Measurements from ENCODE around the gene MLXIPL.
"Not testable (repeated sequence)": the region's sequence is repeated elsewhere in the genome, so short reads cannot be mapped to it uniquely, and the experiment has no call there.

MLXIPL gene

GRCh38 chr7:73644688-73645286 is 20.5 kb upstream of the MLXIPL start:
- DNase-seq (ENCODE audit: low spot score) = no peak

GRCh38 chr7:73642834-73643233 is 18.5 kb upstream of the MLXIPL start:
- DNase-seq (ENCODE audit: low spot score) = no peak

GRCh38 chr7:73638911-73639310 is 14.6 kb upstream of the MLXIPL start:
- no peak for DNase-seq (ENCODE audit: low spot score)

- DNase-seq (ENCODE audit: low spot score) = no peak
Measured at GRCh38 chr7:73635428-73636200, 11.3 kb upstream of the MLXIPL start.

- no peak for DNase-seq (ENCODE audit: low spot score)
Measured at GRCh38 chr7:73633844-73634243, 9.5 kb upstream of the MLXIPL start.

GRCh38 chr7:73633323-73633722 is 9.0 kb upstream of the MLXIPL start:
- DNase-seq (ENCODE audit: low spot score) = no peak

DNA sequence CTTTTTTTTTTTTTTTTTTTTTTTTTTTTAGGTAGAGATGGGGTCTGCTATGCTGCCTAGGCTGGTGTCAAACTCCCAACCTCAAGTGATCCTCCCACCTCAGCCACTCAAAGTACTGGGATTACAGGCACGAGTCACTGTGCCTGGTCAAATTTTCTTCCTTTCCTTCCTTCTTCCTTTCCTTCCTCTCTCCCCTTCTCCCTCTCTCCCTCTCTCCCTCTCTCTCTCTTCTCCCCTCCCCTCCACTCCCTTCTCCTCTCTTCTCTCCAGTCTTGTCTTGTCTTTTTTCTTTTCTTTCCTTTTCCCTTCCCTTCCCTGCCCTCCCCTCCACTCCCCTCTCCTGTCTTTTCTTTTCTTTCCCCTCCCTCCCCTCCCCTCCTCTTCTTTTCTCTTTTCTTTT is 7.2 kb upstream of the MLXIPL start:
- DNase-seq (ENCODE audit: low spot score) = no peak

GRCh38 chr7:73628504-73628903 is 4.2 kb upstream of the MLXIPL start:
- no peak for DNase-seq (ENCODE audit: low spot score)

GRCh38 chr7:73626814-73627213 is 2.5 kb upstream of the MLXIPL start:
- DNase-seq (ENCODE audit: low spot score) = no peak

- no peak for DNase-seq (ENCODE audit: low spot score)
Measured at GRCh38 chr7:73625276-73625675, 954 bp upstream of the MLXIPL start.

GRCh38 chr7:73624669-73625001 is 313 bp upstream of the MLXIPL start:
- no peak for DNase-seq (ENCODE audit: low spot score)

DNA sequence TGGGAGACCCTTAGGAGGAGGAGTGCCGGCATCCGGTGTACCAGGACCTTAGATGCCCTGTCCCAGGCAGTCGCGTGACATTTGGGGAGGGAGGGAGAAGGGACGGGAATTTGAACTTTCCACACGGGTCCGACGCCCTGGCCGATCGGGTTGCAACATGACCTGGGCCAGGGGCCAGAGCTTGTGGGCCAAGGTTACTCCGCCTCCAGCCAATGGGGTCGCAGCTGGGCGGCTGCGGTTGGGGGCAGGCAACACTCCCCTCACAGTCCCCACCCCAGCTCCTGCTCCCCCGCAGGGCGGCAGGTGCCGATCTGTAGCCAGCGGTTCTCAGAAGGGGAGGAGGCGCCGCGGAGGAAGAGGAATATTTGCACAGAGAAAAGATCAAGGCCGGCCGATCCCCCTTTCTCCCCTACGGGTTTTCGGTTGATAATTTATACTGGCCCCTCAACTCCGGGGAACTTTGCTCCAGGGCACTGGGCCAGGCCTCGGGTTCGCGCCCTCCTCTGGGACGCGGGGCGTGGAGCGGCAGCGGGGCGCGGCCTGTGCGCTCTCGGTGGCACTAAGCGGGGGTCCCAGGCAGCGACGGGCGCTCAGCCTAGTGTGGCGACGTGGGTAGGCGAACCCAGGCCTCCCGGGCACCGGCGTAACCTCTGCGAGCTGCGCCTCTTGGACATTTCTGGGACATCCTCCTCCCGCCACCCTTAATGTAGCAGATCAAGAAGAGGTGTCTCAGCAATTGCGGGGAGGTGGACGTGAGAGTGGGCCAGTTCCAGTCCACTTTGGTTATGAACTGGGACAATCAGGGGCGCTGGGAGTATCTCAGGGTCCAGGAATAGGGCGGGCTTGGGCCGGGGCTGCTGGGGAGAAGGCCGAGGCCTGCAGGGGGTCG is 1.2 kb downstream of the MLXIPL start:
- no peak for DNase-seq (ENCODE audit: low spot score)

- DNase-seq (ENCODE audit: low spot score) = no peak
Measured at GRCh38 chr7:73622527-73622908, 1.8 kb downstream of the MLXIPL start.

DNA sequence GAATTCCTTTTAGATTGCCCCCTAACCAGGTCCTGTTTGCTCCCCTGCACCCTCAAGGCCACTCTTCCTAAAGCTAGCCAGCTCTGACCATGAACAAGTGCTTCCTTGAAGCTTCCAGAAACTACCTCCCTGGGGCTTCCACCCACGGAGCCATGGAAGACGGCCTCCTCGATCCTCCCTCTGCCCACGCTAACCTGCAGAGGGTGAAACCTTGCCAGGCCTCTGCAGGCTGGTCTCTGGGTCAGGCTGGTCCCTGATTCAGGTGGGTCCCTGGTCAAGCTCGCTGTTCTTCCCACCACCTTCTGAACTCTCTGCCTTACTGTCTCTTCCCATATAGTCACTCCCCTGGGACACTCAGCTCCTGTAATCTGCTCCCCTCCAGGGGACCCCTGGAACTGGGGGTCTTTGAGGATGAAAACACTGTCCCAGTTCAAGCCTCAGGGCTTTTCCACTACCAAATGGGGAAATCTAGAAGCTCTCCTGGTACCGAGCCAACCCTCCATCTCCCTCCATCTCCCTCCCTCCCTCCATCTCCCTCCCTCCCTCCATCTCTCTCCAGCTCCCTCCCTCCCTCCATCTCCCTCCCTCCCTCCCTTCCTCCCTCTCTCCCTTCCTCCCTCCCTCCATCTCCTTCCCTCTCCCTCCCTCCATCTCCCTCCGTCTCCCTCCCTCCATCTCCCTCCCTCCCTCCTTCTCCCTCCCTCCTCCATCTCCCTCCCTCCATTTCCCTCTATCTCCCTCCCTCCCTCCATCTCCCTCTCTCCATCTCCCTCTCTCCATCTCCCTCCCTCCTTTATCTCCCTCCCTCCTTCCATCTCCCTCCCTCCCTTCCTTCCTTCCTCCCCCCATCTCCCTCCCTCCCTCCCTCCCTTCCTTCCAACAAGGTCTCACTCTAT is 2.9 kb downstream of the MLXIPL start:
- DNase-seq (ENCODE audit: low spot score) = no peak

- not testable (repeated sequence) for DNase-seq (ENCODE audit: low spot score)
Measured at GRCh38 chr7:73619394-73619793, 4.9 kb downstream of the MLXIPL start.

- peak; percentile 41 for DNase-seq (ENCODE audit: low spot score)
Measured at GRCh38 chr7:73618538-73618937, 5.8 kb downstream of the MLXIPL start.

- DNase-seq (ENCODE audit: low spot score) = not testable (repeated sequence)
Measured at GRCh38 chr7:73617520-73617919, 6.8 kb downstream of the MLXIPL start.

DNA sequence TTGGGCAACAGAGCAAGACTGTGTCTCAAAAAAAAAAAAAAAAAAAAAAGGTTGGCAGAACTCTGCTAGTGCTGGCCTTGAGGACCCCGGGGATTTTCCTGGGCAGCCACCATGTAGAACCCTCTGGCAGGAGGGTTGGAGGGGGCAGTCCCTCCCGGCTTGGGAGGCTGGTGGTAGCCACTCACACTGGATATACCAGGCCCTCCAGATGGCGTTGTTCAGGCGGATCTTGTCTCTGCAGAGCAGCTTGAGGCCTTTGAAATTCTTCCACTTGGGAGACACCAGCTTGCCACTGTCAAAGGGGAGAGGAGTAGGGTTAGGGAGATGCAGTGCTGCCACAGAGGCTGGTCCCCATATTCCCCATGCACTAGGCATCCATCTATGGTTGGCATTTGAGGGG is 8.4 kb downstream of the MLXIPL start:
- DNase-seq (ENCODE audit: low spot score) = no peak

DNA sequence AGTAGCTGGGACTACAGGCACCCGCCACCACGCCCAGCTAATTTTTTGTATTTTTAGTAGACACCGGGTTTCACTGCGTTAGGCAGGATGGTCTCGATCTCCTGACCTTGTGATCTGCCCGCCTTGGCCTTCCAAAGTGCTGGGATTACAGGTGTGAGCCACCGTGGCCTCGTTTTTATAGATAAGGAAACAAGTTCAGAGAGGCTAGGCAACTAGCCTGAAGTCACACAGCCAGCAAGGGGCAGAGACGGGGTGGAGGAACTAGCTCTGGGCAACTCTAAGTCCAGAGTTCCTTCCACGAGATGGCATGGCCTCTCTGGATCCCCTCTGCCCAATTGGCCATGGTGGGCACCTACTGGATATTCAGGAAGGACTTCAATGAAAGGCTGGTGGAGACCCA is 9.4 kb downstream of the MLXIPL start:
- not testable (repeated sequence) for DNase-seq (ENCODE audit: low spot score)

DNA sequence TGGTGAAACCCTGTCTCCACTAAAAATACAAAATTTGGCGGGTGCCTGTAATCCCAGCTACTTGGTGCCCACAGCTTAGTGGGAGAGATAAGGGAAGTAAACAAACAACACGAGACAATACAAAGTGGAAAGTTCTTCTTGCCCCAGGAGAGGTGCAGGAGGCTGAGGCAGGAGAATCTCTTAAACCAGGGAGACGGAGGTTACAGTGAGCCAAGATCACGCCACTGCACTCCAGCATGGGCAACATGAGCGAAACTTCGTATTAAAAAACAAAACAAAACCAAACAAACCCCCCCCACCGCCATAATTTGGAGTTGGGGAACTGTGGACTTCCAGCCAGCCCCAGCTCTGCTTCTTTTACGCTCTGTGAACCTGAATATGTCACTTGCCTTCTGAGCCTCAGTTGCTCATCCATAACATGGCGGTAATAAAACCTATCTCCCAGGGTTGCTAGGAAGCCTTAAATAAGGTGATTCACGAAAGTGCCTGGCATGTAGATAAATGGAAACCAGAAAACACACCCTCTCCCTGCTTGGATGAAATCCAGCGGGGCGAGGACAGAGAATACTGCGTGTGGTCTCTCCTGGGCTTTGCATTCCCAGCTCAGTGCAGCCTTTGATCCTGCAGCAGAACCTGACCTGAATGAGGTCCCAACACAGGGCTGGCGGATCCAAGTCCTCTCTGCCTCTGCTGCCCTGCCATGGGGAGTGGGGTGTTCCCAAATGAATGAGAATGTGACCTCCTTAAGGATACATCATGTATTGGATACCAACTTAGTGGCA is 10.2 kb downstream of the MLXIPL start:
- DNase-seq (ENCODE audit: low spot score) = no peak

DNA sequence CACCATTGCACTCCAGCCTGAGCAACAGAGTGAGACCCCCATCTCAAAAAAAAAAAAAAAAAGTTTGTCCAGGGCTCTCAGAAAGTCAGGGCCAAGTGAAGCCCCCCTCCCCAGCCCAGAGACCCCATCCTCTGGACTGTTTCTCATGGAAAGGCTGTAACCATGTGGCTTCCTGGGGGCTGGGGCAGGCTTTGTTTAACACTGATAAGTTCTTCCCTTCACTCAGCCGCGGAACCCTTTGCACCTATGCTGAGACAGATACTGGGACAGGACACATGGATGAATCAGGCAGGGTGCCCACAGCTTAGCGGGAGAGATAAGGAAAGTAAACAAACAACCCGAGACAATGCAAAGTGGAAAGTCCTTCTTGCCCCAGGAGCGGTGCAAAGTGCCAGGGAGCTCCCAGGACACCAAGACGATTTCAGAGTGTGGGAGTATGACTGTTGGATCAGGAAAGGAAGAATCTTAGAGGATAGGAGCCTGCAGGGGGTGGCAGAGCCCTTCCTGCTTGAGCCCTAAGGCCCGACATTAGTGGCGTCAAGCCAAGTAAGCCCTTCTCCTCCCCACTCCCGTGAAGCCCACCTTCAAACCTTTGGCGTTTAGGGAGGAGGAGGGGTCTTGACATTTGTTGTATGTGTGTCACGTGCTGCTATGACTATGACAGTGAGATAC is 11.6 kb downstream of the MLXIPL start:
- DNase-seq (ENCODE audit: low spot score) = no peak
